Esophagus squamous epithelium (tissue), 5 donors: ENCODE data around the gene SACS. TPM values are rescaled to one million over a fixed set of nuclear protein-coding genes. Genes with fewer than 3 reads are reported as not detected.

Experiments used
- DNase-seq: peaks from one replicate; lab custom pipeline; 2025; lab: John Stamatoyannopoulos, UW
- H3K27ac ChIP-seq, 4 donors: fragments of 200-600 bp; sonication (generic); one replicate each; pipeline ENCODE4 v1.5.1; 2016 to 2019; ENCODE audit warnings: mild to moderate bottlenecking in 1 of 4
- H3K27me3 ChIP-seq, 4 donors: fragments of 200-600 bp; sonication (generic); 1 replicate in 3 of 4; 2 replicates in 1 of 4; pipeline versions ENCODE4 v1.5.1 to v1.6.0; 2017 to 2021; ENCODE audit warnings: antibody characterized with exemption in 1 of 4
- H3K36me3 ChIP-seq, 3 donors: fragments of 200-600 bp; sonication (generic); one replicate each; pipeline ENCODE4 v1.5.1; 2016 to 2019
- H3K4me1 ChIP-seq, 3 donors: fragments of 200-600 bp; sonication (generic); one replicate each; pipeline ENCODE4 v1.5.1; 2017 to 2019
- H3K4me3 ChIP-seq, 4 donors: fragments of 200-600 bp; sonication (generic); 1 replicate in 3 of 4; 2 replicates in 1 of 4; pipeline ENCODE4 v1.5.1; 2016 to 2019; ENCODE audit warnings: mild to moderate bottlenecking in 2 of 4, moderate library complexity in 1 of 4
- H3K9me3 ChIP-seq, 3 donors: fragments of 200-600 bp; sonication (generic); one replicate each; pipeline ENCODE4 v1.5.1; 2016 to 2019
- CTCF ChIP-seq, 6 experiments: fragments of 450-650 bp in 4 of 6; fragments of 200-600 bp in 2 of 6; sonication (generic) in 2 of 6; IDR thresholded peaks; one replicate each; pipeline ENCODE4 v1.5.1; 2016 to 2019; ENCODE audit warnings: antibody characterized with exemption in 6 of 6, mild to moderate bottlenecking in 4 of 6, moderate library complexity in 4 of 6
- POLR2A ChIP-seq, 4 donors: fragments of 450-650 bp; IDR thresholded peaks; one replicate each; pipeline ENCODE4 v1.6.1; 2017; ENCODE audit warnings: antibody characterized with exemption in 4 of 4, mild to moderate bottlenecking in 4 of 4, moderate library complexity in 3 of 4
- WGBS, 2 donors: methylation state at CpG; one replicate each; pipeline ENCODE4 v1.1.5; 2018; 5-methylcytosine and 5-hydroxymethylcytosine counted together
- intact Hi-C: fragments of 100-400 bp; cut with DNase I; formaldehyde crosslinking; loops from one replicate; pipeline ENCODE4 v1.15.0; 2022
- total RNA-seq, 4 donors: library from RNA; depleted of rRNA; stranded (reverse); fragments of >200 nt; gene quantifications; one replicate each; pipeline ENCODE4 v1.1.0, GENCODE V29; 2016
- donor health status: DM: yes; HTN: yes; CAD: no.

The SACS gene
- total RNA-seq, 4 donors from 2014 or later, result 3.0 to 14.5 (median 10.6) TPM

- Histone ChIP-seq H3K27me3 (no peaks in the 10 kb centered on the region), H3K4me3 (no peak overlapping the region), H3K36me3 (no peaks in the 10 kb centered on the region), H3K27ac (no peak overlapping the region), H3K9me3 (no peaks in the 10 kb centered on the region), H3K4me1 (peaks cover under 1 to 18% (median 4%) of the 10 kb centered on the region in 3 donors)
- 77 to 85% methylated on average over 4 of the region's 4 CpGs for WGBS, 2 donors
- DNase-seq, result no peak
- intact Hi-C loops, result no loop called here
- TF ChIP-seq POLR2A (IDR thresholded peaks at IDR 0.05), result no peak
- TF ChIP-seq CTCF (IDR thresholded peaks at IDR 0.05), result no peak
Measured at GRCh38 chr13:23472189-23472588, 38.7 kb upstream of the SACS start.

- no peak for DNase-seq
- TF ChIP-seq CTCF (IDR thresholded peaks at IDR 0.05) (no peak), POLR2A (IDR thresholded peaks at IDR 0.05) (no peak)
- 63 to 72% methylated on average over 7 of the region's 7 CpGs for WGBS, 2 donors
Measured at GRCh38 chr13:23470790-23471614, 37.5 kb upstream of the SACS start.

GRCh38 chr13:23469951-23470421 is 36.5 kb upstream of the SACS start:
- intact Hi-C loops, result loop anchor here (10.0 kb wide), 3 partner anchors 95 to 405 kb away; no protein-coding TSS in a partner anchor
- Histone ChIP-seq H3K9me3 (no peaks in the 10 kb centered on the region), H3K27ac (peak overlapping the region in 3 of 4 donors; percentile 10 to 58 (median 39)), H3K4me3 (no peak overlapping the region), H3K27me3 (no peaks in the 10 kb centered on the region), H3K36me3 (no peaks in the 10 kb centered on the region), H3K4me1 (peaks cover 4 to 33% (median 6%) of the 10 kb centered on the region in 3 donors)
- WGBS, 2 donors, result 27 to 37% methylated on average over 9 of the region's 9 CpGs
- no peak for DNase-seq
- TF ChIP-seq POLR2A (IDR thresholded peaks at IDR 0.05) (no peak), CTCF (IDR thresholded peaks at IDR 0.05) (no peak)

More at GRCh38 chr13:23470790-23471614, 37.5 kb upstream of the SACS start:
- intact Hi-C loops, result no loop called here
- Histone ChIP-seq H3K4me3 (no peak overlapping the region), H3K27me3 (no peaks in the 10 kb centered on the region), H3K9me3 (no peaks in the 10 kb centered on the region), H3K4me1 (peaks cover 4 to 29% (median 6%) of the 10 kb centered on the region in 3 donors), H3K36me3 (no peaks in the 10 kb centered on the region), H3K27ac (peak overlapping the region in 3 of 4 donors; percentile 10 to 58 (median 39))

- H3K36me3 ChIP-seq, result no peaks in the 10 kb centered on the region
- H3K4me1 ChIP-seq, result peaks cover 4 to 33% (median 6%) of the 10 kb centered on the region in 3 donors
- no peak overlapping the region for H3K27ac ChIP-seq
- intact Hi-C loops, result loop anchor here (10.0 kb wide), 3 partner anchors 96 to 406 kb away; no protein-coding TSS in a partner anchor
- H3K9me3 ChIP-seq, result no peaks in the 10 kb centered on the region
- no peak for DNase-seq
- H3K27me3 ChIP-seq, result no peaks in the 10 kb centered on the region
- H3K4me3 ChIP-seq, result no peak overlapping the region
- WGBS, 2 donors, result 72% methylated on average over 3 of the region's 3 CpGs
- no peak for TF ChIP-seq CTCF (IDR thresholded peaks at IDR 0.05)
- TF ChIP-seq POLR2A (IDR thresholded peaks at IDR 0.05), result no peak
Measured at GRCh38 chr13:23468811-23469210, 35.3 kb upstream of the SACS start.

- Histone ChIP-seq H3K27ac (peak overlapping the region in 1 of 4 donors; percentile 83), H3K36me3 (no peaks in the 10 kb centered on the region), H3K9me3 (no peaks in the 10 kb centered on the region), H3K27me3 (no peaks in the 10 kb centered on the region), H3K4me1 (peaks cover 4 to 33% (median 6%) of the 10 kb centered on the region in 3 donors), H3K4me3 (no peak overlapping the region)
- intact Hi-C loops, result loop anchor here (10.0 kb wide), 3 partner anchors 97 to 407 kb away; no protein-coding TSS in a partner anchor
- no peak for DNase-seq
- TF ChIP-seq CTCF (IDR thresholded peaks at IDR 0.05), result no peak
- no peak for TF ChIP-seq POLR2A (IDR thresholded peaks at IDR 0.05)
- WGBS, 2 donors, result 68 to 91% methylated on average over 3 of the region's 3 CpGs
Measured at GRCh38 chr13:23467932-23468278, 34.4 kb upstream of the SACS start.
